ENCODE measurements around the gene GNAL.

GNAL gene

GRCh38 chr18:11828786-11829432, 139.8 kb downstream of the GNAL start:
- TF ChIP-seq CTCF (IDR thresholded peaks at IDR 0.05; ENCODE audit: low read depth, low read length, missing control alignments), result no peak
- no peak for DNase-seq (ENCODE audit: extremely low read depth, low read depth)
- no peak overlapping the region for H3K4me3 ChIP-seq (replicated peaks; ENCODE audit: low read depth, low read length)

GRCh38 chr18:11830585-11830984, 141.5 kb downstream of the GNAL start:
- TF ChIP-seq CTCF (IDR thresholded peaks at IDR 0.05; ENCODE audit: low read depth, low read length, missing control alignments), result no peak
- DNase-seq (ENCODE audit: extremely low read depth, low read depth), result no peak
- H3K4me3 ChIP-seq (replicated peaks; ENCODE audit: low read depth, low read length), result no peak overlapping the region

- H3K4me3 ChIP-seq (replicated peaks; ENCODE audit: low read depth, low read length), result no peak overlapping the region
- no peak for TF ChIP-seq CTCF (IDR thresholded peaks at IDR 0.05; ENCODE audit: low read depth, low read length, missing control alignments)
- DNase-seq (ENCODE audit: extremely low read depth, low read depth), result no peak
These were observed 142.9 kb downstream of the GNAL start for GRCh38 chr18:11831921-11832320.

GRCh38 chr18:11834772-11835171, 145.7 kb downstream of the GNAL start:
- DNase-seq (ENCODE audit: extremely low read depth, low read depth), result no peak
- no peak overlapping the region for H3K4me3 ChIP-seq (replicated peaks; ENCODE audit: low read depth, low read length)
- TF ChIP-seq CTCF (IDR thresholded peaks at IDR 0.05; ENCODE audit: low read depth, low read length, missing control alignments), result no peak

GRCh38 chr18:11839556-11839955, 150.5 kb downstream of the GNAL start:
- no peak for DNase-seq (ENCODE audit: extremely low read depth, low read depth)
- TF ChIP-seq CTCF (IDR thresholded peaks at IDR 0.05; ENCODE audit: low read depth, low read length, missing control alignments), result no peak

GRCh38 chr18:11840493-11840892, 151.4 kb downstream of the GNAL start:
- no peak overlapping the region for H3K4me3 ChIP-seq (replicated peaks; ENCODE audit: low read depth, low read length)
- no peak for TF ChIP-seq CTCF (IDR thresholded peaks at IDR 0.05; ENCODE audit: low read depth, low read length, missing control alignments)

More at GRCh38 chr18:11839556-11839955, 150.5 kb downstream of the GNAL start:
- no peak overlapping the region for H3K4me3 ChIP-seq (replicated peaks; ENCODE audit: low read depth, low read length)

GRCh38 chr18:11842562-11842961, 153.5 kb downstream of the GNAL start:
- H3K4me3 ChIP-seq (replicated peaks; ENCODE audit: low read depth, low read length), result no peak overlapping the region
- DNase-seq (ENCODE audit: extremely low read depth, low read depth), result no peak

More at GRCh38 chr18:11840493-11840892, 151.4 kb downstream of the GNAL start:
- no peak for DNase-seq (ENCODE audit: extremely low read depth, low read depth)

More at GRCh38 chr18:11842562-11842961, 153.5 kb downstream of the GNAL start:
- TF ChIP-seq CTCF (IDR thresholded peaks at IDR 0.05; ENCODE audit: low read depth, low read length, missing control alignments), result no peak
